ENCODE results near the gene PLCB3.

PLCB3 gene

GRCh38 chr11:64251016-64251752, at the start of gene PLCB3:
Gene PLCB3 (plus strand): TSS chr11:64251530. CDS start chr11:64251650, 120 bp downstream.
- peak; percentile 73 for DNase-seq

GRCh38 chr11:64201543-64201942, 49.8 kb upstream of the PLCB3 start:
- no peak for DNase-seq

DNA sequence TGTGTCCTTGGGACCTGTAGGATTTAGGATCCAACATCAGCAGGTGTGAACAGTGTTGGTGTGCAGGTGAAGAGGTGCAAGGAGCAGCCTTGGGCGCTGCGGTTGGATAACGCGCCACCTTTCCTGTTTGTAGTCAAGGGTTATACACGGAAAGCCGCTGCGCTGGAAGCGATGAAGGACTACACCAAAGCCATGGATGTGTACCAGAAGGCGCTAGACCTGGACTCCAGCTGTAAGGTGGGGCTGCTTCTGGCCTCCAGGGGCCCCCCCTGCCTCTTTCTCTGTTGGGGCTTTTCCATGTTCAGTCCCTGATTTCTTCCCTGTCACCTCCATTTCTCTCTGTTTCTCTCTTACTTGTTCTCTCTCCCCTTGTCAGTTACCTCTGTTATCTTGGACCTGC, 48.3 kb upstream of the PLCB3 start:
- no peak for DNase-seq

DNA sequence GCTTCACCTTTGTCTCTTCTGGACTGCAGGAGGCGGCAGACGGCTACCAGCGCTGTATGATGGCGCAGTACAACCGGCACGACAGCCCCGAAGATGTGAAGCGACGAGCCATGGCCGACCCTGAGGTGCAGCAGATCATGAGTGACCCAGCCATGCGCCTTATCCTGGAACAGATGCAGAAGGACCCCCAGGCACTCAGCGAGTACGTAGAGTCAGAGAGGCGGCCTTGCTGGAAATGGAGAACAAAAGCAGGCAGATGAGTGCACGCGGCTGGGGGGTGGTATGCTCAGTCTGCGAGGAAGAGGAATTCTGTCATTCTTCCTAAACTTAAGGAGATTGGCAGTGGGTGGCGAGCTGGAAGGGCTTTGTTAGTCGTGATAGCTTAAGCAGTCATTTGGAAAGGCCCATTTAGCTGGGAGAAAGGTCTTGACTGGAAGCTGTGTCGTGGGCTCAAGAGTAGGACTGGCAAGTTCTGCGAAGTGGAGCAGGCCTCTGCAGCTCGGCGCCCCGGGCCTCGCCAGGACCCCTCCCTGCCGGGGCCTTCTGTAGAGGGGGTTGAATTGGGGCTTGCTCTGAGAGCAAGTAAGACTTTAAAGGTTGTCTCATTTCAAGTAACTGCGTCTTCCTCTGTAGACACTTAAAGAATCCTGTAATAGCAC, 47.8 kb upstream of the PLCB3 start:
- DNase-seq, result no peak

- DNase-seq, result no peak
Observed at GRCh38 chr11:64204080-64204440, 47.3 kb upstream of the PLCB3 start.

DNA sequence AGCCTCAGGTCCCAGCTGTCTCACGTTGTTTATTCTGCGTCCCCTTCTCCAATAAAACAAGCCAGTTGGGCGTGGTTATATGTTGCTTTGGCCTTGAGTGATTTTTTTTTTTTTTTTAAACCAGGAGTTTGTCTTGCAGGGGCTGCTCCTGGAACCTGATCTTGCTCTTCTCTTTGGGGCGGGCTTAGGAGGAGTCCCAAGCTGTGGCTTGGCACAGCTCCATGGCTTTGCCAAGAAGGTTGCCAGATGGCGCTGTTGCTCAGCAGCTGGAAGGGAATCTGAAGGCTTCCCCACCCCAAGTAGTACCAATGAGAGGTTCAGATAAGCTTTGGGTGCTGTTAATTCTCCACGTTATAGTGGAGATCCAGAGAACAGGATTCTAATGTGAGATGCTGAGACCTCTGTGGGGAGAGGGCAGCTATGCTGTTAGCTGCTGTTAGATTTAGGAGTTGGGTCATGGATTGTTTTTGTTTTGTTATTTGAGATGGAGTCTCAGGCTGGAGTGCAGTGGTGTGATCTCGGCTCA, 46.8 kb upstream of the PLCB3 start:
- peak; percentile 97 for DNase-seq

GRCh38 chr11:64206457-64207255, 44.7 kb upstream of the PLCB3 start, which contains the start of gene FERMT3:
Gene FERMT3 (plus strand): TSS chr11:64206721. CDS start chr11:64207365, 644 bp downstream.
- no peak for DNase-seq

GRCh38 chr11:64207256-64208085, 43.9 kb upstream of the PLCB3 start:
- DNase-seq, result no peak

DNA sequence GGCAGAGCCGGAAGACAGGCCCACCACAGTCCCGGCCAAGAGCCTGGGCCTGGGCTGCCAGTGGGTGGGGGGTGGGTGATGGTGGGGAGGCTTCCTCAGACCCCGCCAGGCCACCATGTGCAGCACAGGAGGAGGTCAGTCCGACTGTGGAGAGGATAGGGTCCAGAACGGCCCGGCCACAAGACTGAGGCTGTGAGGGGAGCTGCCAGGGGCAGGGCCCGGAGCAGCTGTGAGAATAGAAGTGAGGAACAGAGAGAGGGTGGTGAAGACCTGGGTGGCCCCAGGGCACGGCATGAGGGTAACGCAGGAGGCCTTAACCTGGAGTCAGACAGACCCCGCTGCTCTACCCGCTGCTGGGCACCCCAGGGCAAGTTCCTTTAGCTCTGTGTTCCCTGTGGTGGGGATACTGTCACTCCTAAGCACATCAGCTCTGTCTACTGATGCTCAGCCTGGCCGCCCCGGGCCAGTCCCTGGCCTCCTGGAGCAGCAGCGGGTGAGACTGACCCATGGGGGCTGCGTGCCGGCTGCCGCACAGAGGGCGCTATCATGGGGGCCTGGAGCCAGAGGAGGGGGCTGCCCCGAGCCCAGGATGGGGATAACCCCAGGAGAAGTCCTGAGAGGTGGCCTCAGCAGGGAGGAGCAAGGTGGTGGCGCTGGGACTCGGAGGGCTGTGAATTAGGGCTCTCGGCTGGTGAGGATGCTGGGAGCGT, 43.1 kb upstream of the PLCB3 start:
- DNase-seq, result no peak

GRCh38 chr11:64208796-64209562, 42.4 kb upstream of the PLCB3 start:
- DNase-seq, result no peak

DNA sequence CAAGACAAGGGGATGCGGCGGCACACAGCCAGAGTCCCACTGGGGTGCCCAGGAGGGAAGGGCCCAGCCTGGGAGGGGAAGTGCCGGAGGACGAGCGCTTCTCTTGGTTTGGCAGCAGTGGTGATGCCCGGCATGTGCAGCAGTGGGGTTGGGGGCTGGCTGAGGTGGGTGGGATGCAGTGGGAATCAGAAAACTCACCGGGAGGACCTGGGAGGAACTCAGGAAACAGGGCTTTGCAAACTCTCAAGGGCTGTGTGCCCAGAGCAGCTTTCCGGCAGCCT, 41.8 kb upstream of the PLCB3 start:
- no peak for DNase-seq

DNA sequence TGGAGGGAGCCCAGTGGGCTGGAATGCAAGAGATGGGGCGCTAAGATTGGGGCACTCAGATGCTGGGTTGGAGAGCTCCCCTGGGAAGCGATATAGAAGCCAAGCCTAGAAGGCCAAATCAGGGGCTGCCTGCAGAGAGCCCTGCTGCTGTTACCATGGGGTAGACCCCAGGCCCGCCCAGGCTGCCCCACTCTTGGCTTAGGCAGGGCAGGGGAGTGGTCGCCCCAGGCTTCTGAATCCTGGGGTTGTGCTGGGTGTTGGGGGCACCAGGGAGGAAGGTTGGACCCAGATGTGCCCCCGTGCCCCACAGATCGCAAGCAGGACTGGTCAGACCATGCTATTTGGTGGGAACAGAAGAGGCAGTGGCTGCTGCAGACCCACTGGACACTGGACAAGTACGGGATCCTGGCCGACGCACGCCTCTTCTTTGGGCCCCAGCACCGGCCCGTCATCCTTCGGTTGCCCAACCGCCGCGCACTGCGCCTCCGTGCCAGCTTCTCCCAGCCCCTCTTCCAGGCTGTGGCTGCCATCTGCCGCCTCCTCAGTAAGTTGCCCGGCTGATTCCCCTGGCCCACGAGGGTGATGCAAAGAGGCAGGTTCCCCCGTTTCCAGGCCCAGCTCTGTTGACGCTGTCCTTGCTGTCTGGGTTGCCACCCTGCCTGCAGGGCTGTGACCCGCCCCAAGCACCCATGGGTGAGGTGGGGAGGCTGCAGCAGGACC, 40.9 kb upstream of the PLCB3 start:
- DNase-seq, result no peak

DNA sequence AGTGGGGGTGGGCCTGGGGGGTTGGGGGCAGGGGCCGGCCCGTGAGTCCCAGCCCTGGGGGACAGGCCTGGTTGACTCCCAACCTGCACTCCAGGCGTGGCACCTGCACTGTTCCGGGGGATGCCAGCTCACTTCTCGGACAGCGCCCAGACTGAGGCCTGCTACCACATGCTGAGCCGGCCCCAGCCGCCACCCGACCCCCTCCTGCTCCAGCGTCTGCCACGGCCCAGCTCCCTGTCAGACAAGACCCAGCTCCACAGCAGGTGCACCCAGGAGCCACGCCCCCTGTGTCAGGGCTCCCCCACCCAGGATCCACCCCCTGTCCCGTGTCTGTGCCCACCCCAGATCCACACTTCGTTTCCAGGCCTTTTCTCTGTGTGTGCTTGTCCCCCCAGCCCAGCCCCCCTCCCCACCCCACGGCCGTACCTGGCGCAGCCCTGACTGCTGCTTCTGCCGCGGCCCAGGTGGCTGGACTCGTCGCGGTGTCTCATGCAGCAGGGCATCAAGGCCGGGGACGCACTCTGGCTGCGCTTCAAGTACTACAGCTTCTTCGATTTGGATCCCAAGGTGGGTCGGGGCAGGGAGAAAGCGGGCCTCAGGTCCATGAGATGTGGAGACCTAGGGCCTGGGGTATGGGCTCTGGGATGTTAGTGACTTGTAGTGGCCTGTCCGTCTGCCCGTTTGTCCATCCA, 40.0 kb upstream of the PLCB3 start:
- no peak for DNase-seq

GRCh38 chr11:64216879-64217278, 34.5 kb upstream of the PLCB3 start:
- DNase-seq, result no peak

DNA sequence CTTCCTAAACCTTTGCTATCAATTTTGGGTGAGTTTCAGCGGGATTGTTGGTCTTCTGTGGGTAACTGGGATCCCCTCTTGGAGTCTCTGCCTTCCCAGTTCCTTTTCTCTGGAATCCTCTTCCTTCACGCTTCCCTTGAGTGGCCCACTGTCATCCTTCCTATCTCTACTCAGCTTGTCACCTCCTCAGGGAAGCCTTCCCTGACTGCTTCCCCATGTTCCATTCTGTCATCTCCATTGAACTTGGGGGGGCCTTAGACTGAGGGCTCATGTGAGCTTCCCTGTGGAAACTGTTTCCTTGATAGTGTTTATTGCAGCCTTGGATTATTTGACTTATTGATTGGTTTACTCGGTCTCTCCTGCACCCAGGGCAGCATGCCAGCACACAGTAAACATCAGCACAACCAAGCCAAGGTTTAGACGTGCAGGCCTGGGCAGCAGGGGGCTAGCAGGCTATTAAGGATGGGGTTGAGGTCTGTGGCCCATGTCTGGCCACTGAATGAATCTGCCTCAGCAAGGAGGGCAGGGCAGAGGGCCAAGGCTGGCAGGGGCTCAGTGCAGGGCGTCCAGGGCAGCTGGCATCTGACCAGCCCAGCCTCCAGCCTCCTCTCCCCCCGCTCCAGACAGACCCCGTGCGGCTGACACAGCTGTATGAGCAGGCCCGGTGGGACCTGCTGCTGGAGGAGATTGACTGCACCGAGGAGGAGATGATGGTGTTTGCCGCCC, 32.5 kb upstream of the PLCB3 start:
- DNase-seq, result no peak

GRCh38 chr11:64219354-64219684, 32.0 kb upstream of the PLCB3 start:
- no peak for DNase-seq

- DNase-seq, result no peak
Observed at GRCh38 chr11:64219755-64220154, 31.6 kb upstream of the PLCB3 start.

- no peak for DNase-seq
Observed at GRCh38 chr11:64220271-64220670, 31.1 kb upstream of the PLCB3 start.

GRCh38 chr11:64220798-64221197, 30.5 kb upstream of the PLCB3 start:
- no peak for DNase-seq

DNA sequence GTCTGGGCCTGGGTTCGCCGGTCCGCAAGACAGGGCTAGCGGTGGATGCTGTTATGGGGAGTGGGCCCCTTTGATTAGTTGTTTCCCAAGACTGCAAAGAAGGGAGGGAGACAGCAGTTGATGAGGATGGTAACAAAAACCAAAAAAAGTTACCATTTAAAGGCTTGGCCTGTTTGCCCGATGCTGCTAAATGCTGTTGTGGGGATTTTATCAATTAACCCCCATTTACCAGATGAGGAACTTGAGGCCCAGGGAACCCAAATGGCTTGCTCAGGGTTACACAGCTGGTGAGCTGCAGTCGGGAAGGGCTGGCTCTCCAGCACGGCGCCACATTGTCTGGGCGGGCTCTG, 28.7 kb upstream of the PLCB3 start:
- peak; percentile 29 for DNase-seq

Measured in DMS79 treated with DMSO at 0.1 percent for 48 hours (cell line).